HG03039 (cell line): ENCODE results near the gene ACSL5.

Source experiments
- ATAC-seq: cut with Tn5 transposase; IDR thresholded peaks from one replicate; pipeline ENCODE4 v1.9.1; 2021; ENCODE audit warnings: mild to moderate bottlenecking, moderate library complexity; ENCODE audit not compliant: unreplicated experiment

ACSL5 gene

GRCh38 chr10:112373912-112374338 lies at the start of gene ACSL5:
Gene ACSL5, plus strand, starts transcription at chr10:112374116. Its CDS starts 20,831 bp downstream, at chr10:112394947.
- no peak for ATAC-seq

GRCh38 chr10:112327678-112328077 lies 46.2 kb upstream of the ACSL5 start:
- no peak for ATAC-seq

DNA sequence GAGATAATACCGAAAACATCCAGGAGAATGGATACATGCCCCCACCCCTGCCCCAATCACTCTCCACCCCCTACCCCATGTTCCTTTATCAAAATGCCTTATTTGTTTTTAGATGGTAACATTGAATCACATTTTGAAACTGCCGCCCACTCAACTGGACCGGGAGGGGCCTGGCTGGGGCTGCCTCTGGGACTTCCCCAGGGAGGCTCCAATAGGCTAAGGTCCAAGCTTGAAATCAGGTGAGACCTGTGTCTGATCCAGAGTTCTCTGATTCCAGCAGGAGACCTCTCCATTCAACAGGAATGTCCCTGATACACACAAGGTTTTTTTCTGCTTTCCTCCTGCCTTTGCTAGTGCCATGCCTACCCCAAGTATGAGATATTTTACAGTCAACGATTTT lies 43.8 kb upstream of the ACSL5 start:
- no peak for ATAC-seq

DNA sequence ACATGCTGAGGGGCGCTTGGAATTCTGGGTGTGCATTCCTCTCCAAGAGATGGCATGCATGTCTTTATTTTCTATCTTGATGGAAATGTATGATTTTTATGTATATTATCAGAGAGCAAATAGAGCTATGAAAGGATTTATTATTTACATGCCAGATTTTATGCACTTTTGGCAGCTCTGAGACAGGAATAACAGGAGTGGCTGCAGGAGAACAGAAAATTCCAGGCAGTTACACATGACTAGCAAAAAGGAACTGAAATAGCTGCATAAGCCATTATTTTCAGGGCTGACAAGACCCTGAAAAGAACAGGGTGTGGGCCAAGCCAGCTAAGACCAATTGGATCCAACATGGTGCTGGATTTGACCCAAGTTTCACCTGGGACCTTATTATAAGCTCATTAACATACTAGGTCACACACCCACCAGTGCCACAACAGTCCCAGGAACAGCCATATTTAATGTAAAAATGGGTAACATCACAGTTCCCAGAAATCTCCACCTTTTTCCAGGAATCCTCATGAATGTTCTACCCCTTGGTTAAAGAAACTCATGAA lies 43.2 kb upstream of the ACSL5 start:
- no peak for ATAC-seq

DNA sequence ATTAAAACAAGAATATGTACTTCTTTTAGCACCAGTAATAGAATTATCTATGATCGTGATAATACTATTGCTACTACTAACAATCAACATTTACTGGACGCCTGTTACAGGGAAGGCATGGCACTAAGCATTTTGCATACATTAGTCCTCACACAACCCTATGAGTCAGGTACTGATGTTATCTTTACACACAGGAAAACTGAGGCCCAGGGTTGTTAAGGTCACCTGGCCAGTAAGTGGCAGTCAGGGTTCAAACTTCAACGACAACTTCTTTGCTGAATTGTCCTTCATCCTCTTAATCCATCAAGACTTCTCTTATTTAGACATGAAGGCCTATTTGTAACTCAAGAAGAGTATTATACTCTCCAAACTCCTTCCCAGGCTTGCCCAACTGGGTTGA lies 41.9 kb upstream of the ACSL5 start:
- no peak for ATAC-seq

GRCh38 chr10:112332509-112333228 lies 41.2 kb upstream of the ACSL5 start:
- ATAC-seq: no peak

DNA sequence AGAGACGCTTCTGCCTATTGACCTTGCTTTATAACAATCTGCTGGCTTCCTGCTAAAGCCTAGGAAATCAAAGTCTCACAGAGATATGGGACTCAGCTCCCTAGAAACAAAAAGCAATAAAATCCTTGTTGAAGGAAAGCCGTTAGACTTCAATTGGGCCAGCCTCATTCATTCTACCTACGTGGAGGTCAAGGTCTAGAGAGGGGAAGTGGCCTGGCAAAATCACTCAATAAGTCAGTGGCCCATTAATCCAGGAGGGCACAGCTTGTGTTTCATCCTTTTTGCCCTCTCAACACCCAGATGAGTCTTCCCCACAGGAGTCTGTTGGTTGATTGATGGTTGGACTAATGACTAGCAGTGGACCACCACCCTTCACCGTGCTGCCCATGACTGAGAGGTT lies 40.5 kb upstream of the ACSL5 start:
- ATAC-seq: no peak

GRCh38 chr10:112335111-112335867 lies 38.6 kb upstream of the ACSL5 start:
- no peak for ATAC-seq

DNA sequence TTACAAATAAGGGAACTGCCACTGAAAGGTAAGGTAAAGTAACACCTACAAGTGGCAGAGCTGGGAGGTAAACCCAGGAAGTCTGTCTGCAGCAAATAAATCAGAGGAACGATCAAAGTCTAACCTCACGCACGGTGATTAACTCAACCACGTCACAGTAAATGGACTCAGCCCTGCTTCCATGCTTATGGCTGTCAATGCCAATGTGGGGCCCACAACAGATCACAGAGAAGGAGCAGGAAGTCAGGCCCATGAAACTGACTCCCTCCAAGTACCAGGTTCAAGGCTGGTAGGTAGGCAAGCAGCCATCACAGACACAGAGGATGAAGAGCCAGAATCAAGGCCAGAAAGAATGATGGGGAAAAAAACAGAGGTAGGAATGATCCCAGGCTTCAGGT lies 38.0 kb upstream of the ACSL5 start:
- no peak for ATAC-seq

DNA sequence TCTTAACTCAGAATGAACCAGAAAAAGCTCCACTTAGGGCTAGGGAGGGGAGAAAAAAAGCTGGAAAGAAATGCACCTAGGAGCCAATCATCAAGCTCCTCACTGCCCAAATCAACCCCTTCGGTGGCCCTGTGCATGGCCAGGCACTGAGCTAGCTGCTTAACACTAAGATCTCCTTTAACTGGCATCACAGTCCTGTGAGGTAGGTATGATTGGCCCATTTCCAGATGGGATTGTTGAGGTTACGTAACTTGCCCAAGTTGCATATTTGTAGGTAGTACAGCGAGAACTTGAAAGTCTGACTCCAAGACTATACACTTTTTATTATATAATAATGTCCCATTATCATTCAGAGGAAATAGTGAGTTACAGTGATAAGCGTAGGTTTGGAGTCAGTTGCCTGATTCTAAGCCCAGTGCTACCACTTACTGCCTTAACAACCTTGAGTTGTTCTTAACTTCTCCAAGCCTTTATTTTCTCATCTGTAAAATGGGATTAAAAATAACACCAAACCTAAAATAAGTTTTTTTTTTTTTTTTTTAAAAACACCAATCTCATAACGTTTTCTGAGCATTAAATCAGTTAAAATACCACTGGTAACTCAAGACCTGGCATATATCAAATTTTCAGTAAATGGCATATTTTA lies 37.2 kb upstream of the ACSL5 start:
- no peak for ATAC-seq

GRCh38 chr10:112338957-112339356 lies 35.0 kb upstream of the ACSL5 start:
- no peak for ATAC-seq

- no peak for ATAC-seq
These were observed 33.3 kb upstream of the ACSL5 start for GRCh38 chr10:112340601-112341000.

GRCh38 chr10:112343056-112343806 lies 30.7 kb upstream of the ACSL5 start:
- ATAC-seq: no peak

DNA sequence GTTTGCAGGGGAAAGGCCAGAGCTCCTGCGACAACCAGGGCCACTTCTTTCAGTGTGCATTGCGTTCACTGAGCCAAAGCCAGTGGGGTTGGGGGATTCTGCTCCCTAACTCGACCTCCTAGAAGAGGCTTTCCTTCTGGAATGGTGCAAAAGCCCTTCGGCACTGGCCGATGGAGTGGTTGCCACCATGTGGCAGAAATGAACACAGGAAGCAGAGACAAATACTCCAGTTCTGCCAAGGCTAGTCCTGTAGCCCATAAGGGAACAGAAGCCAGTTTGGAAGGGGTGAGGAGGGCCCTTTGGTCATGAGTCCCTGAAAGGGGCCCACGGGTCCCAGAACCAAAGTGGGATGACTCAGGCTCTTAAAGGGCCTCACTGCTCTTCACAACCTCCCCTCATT lies 29.7 kb upstream of the ACSL5 start:
- ATAC-seq: no peak

DNA sequence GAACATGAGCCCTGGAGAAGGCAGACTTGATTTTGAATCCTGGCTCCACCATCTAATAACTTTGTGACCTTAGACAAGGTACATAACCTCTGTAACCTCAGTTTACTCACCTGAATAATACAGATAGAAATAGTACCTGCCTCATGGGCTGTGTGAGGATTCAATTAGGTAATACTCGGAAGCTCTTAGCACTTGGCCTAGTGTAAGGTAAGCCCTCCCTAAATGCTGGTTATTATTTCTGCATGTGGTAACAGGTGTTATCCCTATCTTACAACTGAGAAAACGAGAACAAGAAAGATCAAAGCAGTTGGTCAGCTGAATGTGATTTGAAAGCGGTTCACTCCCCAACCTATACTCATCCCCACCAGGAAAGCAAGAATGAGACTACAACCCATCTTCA lies 28.7 kb upstream of the ACSL5 start:
- ATAC-seq: no peak

DNA sequence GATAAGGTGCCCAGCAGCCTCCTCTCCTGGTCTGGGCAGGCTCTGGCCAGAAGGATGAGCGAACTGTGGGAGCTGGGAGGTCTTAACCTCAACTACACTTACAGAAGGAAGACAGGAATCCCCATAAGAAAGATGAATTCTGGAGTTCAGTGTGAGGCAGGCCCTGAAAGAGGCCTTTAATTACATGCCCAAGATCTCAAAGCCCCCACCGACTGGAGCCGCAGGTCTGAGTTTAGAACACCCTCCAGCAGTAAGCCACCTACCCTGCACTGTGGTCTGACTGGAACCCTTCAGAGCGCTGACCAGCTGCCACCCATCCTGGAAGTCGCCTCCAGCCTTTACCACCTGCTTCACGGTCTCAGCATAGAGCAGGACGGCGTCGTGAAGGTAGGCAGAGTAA lies 28.2 kb upstream of the ACSL5 start:
- no peak for ATAC-seq

DNA sequence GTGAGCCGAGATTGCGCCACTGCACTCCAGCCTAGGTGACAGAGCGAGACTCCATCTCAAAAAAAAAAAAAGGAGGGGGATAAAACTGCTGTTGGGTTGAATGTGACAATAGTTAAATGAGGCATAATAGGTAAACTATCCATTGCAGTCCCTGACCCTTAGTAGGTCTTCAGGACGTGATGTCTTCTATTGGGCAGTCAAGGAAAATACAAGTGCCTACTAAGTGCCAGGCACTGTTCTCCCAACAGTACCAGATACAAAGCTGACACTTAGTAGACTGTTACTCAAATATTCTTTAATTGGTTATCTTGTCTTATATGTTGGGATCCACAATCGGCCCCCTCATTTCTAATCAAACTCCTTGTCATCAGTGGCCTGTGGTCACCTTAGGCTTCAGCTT lies 27.1 kb upstream of the ACSL5 start:
- ATAC-seq: no peak

DNA sequence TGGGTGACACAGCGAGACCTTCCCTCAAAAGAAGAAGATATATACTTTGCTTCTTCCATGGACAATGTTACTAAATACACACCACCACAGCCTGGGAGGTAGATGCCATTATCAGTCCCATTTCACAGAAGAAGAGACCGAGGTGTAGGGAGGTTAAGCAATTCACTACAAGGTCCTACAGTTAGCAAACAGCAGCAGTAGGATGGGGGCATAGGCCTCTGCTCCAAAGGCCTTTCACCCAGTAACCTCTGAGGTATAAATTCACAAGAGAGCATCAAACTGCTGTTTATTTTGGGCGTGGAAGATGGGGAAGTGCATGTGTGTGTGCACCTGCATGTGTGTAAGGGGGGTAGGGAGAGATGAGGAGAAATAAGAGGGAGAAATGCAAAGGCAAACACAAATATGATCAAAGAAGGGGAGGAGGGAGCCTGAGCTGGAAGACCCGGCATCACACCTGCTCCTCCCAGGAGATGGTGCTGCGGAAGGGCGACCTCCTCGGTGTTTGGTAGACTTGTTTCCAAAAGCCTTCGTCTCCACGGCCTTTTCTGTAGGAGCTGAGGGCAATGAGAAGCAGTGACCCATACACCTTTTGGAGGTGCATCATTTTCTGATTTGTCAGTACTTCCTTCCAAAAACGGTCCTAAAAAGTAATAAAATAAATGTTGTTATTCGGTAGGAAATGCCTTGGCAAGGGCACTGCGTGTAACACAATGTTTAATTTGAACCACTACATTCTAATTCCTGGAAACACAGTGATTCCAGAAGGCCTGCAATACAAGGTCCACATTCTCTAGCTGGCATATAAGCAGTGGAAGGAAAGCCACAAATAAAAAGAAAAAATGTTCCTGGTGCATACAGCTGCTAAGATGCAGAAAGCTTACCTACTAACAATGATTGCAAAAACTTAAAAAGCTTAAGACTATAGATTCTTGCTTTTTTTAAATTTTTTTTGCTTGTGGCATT lies 25.9 kb upstream of the ACSL5 start:
- ATAC-seq: no peak

DNA sequence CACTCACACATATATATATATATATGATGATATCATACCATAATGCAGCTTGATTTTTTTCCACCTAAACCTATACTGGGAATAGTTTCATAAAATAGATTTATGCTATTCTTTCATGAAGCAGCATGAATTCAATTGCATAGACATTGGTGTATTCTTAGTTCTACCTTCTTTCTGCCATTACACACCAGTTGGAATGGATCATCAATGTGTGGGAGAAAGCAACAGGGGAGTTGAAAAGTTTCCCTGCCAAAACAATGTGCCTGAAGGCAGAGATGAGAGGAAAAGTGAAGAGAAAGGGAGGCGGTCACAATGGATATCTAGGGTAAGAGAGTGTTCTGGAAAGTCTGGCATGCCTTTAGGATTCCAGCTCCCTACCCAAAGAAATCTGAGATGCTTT lies 25.2 kb upstream of the ACSL5 start:
- ATAC-seq: no peak
